GM21576 (cell line): Measurements from ENCODE around the gene TFDP2.
"Not testable (repeated sequence)": the region's sequence is repeated elsewhere in the genome, so short reads cannot be mapped to it uniquely, and the experiment has no call there.

Experiments used
- ATAC-seq: cut with Tn5 transposase; IDR thresholded peaks from one replicate; pipeline ENCODE4 v1.9.1; 2021; ENCODE audit warnings: mild to moderate bottlenecking, moderate library complexity; ENCODE audit not compliant: unreplicated experiment

Gene TFDP2

DNA sequence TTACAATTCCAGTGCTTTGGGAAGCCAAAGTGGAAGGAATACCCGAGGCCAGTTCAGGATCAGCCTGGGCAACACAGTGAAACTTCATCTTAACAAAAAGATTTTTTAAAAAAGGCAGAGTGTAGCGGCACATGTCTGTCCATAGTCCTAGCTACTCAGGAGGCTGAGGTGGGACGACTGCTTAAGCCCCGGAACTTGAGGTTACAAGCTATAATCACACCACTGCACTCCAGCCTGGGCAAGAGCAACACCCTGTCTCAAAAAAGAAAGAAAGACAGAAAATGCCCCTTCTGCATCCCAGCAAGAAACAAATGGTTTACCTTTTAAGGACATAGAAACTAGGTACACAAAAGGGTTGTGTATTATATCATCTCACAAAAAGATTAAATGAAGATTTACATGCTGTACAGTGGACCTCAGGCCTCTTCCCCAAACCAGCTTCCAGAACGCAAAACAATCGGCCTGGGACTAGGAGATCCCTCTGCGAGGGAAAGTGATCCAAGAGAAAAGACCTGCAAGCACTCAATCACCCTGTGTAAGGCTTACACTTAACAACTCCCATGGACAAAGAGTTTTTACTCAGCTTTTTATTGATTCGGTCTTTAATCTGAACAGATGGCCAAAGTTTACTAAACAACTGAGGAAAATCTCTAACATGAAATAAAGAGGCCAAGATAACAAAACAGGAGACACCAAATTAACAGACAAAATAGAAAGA, 21.2 kb downstream of the TFDP2 start:
- no peak for ATAC-seq

- no peak for ATAC-seq
These were observed 25.1 kb downstream of the TFDP2 start for GRCh38 chr3:142124243-142124642.

DNA sequence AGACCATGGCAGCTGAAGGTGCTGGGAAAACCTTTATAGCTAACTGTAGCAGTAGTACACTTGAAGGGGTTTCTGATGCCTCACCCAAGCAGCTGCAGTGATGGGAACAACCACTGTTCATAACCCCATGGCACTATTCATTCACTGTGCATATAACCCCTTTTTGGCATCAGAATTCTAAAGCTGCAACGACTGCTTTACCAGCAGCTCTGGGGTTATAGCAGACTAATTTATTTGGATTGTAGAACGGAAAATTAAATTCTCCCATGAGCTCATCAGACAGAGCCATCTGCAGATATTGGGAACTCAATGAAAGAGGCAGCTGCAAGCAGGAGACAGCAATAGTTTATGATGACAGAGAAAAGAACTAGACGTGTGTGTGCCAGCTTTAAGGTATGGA, 28.6 kb downstream of the TFDP2 start:
- no peak for ATAC-seq

- ATAC-seq: no peak
These were observed 30.4 kb downstream of the TFDP2 start for GRCh38 chr3:142118911-142119310.

DNA sequence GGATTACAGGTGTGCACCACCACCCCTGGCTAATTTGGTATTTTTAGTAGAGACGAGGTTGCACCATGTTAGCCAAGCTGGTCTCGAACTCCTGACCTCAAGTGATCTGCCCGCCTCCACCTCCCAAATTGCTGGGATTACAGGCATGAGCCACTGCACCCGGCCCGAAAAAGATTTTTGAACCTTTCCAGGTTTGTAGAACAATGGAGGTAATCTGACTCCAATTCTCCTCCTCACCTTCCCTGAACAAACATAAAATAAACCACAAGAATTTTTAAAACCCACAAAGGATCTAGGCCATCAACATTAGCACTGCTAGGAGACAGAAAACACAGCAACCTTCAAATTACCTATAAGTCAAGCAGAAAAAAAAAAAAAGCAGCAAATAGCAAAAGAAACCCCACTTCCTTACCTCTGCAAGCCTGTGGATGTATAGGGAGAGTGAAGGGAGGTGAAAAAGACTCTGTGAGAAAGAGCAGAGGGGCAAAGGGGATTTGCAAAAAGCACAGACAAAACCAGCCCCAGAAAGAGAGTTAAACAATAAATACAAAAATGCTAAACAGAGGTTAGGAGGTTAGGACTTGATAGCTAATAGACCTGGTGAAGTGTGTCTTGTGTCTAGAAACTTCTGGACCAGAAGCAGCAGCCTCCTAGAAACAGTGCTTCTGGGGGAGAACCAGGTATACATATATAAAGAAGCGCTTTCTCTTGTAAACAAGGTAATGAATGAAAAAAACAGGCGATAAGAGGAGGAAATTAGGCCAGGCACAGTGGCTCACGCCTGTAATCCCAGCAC, 32.1 kb downstream of the TFDP2 start:
- ATAC-seq: no peak

DNA sequence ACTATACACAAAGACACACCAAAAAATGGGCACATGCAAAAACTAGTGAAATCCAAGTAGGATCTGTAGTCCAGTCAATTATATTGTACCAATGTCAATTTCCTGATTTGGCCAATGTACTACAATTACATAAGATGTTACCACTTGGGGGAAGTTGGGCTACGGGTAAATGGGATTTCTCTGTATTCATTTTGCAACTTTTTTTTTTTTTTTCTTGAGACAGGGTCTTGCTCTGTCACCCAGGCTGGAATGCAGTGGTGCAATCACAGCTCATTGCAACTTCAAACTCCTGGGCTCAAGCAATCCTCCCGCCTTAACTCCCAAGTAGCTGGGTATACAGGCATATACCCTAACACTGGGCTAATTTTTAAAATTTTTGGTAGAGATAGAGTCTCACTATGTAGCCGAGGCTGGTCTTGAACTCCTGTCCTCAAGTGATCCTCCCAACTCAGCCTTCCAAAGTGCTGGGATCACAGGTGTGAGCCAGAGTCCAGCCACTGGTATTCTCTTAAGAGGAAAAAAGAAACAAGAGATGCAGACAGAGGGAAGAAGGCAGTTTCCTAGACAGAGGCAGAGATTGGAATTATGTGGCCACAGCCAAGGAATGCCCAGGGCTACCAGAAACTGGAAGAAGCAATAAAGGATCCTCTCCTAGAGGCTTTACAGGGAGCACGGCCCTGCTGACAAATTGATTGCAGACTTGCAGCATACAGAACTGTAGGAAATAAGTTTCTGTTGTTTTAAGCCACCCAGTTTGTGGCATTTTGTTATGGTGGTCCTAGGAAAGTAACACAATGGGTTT, 33.3 kb downstream of the TFDP2 start:
- no peak for ATAC-seq

- no peak for ATAC-seq
These were observed 36.7 kb downstream of the TFDP2 start for GRCh38 chr3:142112601-142113000.

GRCh38 chr3:142106548-142106947, 42.8 kb downstream of the TFDP2 start:
- ATAC-seq: no peak

- no peak for ATAC-seq
These were observed 43.4 kb downstream of the TFDP2 start for GRCh38 chr3:142105991-142106390.

DNA sequence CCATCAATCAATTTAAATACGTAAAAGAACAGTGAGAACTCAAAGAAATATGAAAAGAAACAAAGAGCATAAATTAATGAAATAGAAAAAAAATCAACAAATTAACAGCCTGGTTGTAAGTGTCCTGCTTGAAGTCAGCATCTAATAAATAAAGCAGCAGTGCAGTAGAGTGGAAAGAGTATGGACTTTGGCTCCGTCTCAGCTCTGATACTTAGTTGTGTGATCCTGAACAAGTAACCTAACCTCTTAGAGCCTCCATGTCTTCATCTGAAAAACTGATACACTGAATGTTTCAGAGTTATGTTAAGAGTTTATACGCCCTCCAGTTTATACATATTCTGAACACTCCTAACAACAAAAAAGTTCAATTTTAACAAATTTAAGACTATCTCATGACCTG, 44.6 kb downstream of the TFDP2 start:
- ATAC-seq: no peak

GRCh38 chr3:142098964-142099363, 50.4 kb downstream of the TFDP2 start:
- no peak for ATAC-seq

DNA sequence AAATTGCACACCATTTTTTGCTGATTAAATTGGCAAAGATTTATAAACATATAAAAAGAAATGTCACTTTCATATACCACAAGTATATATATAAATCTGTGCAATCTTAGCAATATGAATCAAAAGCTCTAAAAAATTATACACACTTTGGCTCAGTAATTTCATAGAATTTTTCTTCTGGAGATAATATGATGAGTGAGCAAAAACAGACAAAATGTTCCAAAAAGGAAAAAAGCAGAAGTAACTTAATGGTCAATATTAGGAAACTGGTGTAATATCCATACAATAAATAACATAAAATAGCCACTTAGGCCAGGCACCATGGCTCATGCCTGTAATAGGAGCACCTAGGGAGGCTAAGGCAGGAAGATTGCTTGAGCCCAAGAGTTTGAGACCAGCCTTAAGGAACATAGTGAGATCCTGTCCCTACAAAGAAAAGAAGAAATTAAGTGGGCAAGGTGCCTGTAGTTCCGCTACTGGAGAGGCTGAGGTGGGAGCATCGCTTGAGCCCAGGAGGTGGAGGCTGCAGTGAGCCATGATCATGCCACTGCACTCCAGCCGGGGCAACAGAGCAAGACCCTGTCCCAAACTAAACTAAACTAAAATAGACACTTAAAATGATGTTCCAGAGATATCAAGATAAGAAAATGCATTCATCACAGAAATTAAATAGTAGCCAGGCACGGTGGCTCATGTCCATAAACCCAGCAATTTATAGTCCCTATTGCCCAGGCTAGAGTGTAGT, 52.1 kb downstream of the TFDP2 start:
- no peak for ATAC-seq

DNA sequence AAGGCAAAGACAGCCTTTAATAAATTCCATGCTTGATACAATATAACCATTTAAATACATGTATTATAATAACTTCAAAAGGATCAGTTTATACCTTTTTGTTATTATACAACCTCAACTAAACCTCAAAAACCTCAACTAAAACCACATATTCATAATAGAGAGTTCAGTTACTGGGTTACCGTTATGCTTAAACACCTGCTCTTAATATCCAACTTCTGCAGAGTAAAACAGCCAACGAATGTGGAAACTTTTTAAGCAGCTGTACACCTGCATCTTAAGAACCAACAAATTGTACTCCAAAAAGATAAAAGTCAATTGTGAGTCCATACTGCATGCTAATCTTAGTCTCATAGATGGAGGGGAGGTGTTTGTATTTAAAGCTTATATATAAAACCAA, 53.5 kb downstream of the TFDP2 start:
- ATAC-seq: no peak

GRCh38 chr3:142088925-142089324, 60.4 kb downstream of the TFDP2 start:
- ATAC-seq: not testable (repeated sequence)

GRCh38 chr3:142088522-142088921, 60.8 kb downstream of the TFDP2 start:
- no peak for ATAC-seq

DNA sequence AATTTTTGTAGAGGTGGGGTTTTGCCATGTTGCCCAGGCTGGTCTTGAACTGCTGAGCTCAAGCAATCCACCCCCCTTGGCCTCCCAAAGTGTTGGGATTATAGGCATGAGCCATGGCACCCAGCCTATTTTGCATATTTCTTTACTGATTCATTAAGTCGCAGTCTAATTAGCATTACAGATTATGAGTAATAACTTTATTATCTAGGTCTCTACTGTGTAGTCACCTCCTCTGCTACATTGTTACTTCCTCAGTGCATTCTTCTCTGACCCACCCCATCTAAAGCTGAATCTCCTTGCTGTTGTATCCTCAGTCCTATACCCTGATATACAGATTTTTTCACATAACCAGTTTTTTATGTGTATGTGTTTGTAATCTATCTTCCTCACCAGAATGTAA, 61.7 kb downstream of the TFDP2 start:
- no peak for ATAC-seq

- no peak for ATAC-seq
These were observed 62.7 kb downstream of the TFDP2 start for GRCh38 chr3:142086581-142087090.

DNA sequence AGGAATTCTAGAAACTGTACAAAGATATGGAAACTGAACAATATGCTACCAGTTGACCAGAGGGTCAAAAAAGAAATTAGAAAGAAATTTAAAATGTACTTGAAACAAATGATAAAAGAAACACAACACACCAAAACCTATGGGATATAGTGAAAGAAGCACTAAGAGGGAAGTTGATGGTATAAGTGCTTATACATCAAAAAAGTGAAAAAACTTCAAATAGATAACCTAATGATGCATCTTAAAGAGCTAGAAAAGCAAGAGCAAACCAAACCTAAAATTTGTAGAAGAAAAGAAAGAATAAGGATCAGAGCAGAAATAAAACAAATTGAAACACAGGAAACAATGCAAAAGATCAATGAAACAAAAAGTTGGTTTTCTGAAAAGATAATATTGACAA, 68.2 kb downstream of the TFDP2 start:
- ATAC-seq: no peak

- ATAC-seq: no peak
These were observed 71.4 kb downstream of the TFDP2 start for GRCh38 chr3:142077859-142078500.

GRCh38 chr3:142077155-142077858, 72.0 kb downstream of the TFDP2 start:
- ATAC-seq: no peak
